ENCODE results near the gene CEACAM16.

DNA sequence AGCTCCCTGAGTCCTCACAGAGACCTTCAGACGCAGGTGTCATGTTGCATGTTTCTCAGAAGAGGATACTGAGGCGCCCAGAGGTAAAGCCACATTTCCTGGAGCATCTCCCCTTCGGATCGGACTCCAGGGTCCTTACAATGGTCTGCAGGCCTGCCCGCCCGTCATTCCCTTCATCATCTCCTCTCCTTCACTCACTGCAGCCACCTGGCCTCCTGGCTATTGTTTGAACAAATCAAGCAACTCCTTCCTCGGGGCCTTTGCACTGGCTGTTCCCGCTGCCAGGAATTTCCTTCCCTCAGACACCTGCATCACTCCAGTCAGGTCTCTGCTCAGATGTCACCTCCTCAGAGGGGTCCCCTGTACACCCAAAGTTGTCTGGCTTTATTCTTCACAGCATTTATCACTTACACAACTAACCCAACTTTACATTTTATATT is 20.3 kb downstream of the CEACAM16 start:
- TF ChIP-seq YY1 (tag by site-specific recombination; IDR thresholded peaks at IDR 0.05) (no peak), BCL11B (tag by site-specific recombination; IDR thresholded peaks at IDR 0.05; ENCODE audit: low read depth) (no peak), ZNF366 (tag by site-specific recombination; conservative IDR thresholded peaks at IDR 0.05) (no peak), ZBTB7A (tag by site-specific recombination; IDR thresholded peaks at IDR 0.05; ENCODE audit: low read depth) (no peak)
- TF ChIP-seq, protein P1, sequence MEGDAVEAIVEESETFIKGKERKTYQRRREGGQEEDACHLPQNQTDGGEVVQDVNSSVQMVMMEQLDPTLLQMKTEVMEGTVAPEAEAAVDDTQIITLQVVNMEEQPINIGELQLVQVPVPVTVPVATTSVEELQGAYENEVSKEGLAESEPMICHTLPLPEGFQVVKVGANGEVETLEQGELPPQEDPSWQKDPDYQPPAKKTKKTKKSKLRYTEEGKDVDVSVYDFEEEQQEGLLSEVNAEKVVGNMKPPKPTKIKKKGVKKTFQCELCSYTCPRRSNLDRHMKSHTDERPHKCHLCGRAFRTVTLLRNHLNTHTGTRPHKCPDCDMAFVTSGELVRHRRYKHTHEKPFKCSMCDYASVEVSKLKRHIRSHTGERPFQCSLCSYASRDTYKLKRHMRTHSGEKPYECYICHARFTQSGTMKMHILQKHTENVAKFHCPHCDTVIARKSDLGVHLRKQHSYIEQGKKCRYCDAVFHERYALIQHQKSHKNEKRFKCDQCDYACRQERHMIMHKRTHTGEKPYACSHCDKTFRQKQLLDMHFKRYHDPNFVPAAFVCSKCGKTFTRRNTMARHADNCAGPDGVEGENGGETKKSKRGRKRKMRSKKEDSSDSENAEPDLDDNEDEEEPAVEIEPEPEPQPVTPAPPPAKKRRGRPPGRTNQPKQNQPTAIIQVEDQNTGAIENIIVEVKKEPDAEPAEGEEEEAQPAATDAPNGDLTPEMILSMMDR (tag by site-specific recombination; IDR thresholded peaks at IDR 0.05): no peak
- TF ChIP-seq, protein P2, sequence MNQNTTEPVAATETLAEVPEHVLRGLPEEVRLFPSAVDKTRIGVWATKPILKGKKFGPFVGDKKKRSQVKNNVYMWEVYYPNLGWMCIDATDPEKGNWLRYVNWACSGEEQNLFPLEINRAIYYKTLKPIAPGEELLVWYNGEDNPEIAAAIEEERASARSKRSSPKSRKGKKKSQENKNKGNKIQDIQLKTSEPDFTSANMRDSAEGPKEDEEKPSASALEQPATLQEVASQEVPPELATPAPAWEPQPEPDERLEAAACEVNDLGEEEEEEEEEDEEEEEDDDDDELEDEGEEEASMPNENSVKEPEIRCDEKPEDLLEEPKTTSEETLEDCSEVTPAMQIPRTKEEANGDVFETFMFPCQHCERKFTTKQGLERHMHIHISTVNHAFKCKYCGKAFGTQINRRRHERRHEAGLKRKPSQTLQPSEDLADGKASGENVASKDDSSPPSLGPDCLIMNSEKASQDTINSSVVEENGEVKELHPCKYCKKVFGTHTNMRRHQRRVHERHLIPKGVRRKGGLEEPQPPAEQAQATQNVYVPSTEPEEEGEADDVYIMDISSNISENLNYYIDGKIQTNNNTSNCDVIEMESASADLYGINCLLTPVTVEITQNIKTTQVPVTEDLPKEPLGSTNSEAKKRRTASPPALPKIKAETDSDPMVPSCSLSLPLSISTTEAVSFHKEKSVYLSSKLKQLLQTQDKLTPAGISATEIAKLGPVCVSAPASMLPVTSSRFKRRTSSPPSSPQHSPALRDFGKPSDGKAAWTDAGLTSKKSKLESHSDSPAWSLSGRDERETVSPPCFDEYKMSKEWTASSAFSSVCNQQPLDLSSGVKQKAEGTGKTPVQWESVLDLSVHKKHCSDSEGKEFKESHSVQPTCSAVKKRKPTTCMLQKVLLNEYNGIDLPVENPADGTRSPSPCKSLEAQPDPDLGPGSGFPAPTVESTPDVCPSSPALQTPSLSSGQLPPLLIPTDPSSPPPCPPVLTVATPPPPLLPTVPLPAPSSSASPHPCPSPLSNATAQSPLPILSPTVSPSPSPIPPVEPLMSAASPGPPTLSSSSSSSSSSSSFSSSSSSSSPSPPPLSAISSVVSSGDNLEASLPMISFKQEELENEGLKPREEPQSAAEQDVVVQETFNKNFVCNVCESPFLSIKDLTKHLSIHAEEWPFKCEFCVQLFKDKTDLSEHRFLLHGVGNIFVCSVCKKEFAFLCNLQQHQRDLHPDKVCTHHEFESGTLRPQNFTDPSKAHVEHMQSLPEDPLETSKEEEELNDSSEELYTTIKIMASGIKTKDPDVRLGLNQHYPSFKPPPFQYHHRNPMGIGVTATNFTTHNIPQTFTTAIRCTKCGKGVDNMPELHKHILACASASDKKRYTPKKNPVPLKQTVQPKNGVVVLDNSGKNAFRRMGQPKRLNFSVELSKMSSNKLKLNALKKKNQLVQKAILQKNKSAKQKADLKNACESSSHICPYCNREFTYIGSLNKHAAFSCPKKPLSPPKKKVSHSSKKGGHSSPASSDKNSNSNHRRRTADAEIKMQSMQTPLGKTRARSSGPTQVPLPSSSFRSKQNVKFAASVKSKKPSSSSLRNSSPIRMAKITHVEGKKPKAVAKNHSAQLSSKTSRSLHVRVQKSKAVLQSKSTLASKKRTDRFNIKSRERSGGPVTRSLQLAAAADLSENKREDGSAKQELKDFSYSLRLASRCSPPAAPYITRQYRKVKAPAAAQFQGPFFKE (tag by site-specific recombination; IDR thresholded peaks at IDR 0.05; ENCODE audit: borderline replicate concordance): no peak
